Endothelial cell of umbilical vein (primary cell): ENCODE measurements around the gene FURIN. TPM values are rescaled to one million over a fixed set of nuclear protein-coding genes. Genes with fewer than 3 reads are reported as not detected.

ENCODE experiments used
- BruUV-seq: library from RNA; stranded (reverse); fragments of 400-500 nt; replicated peaks from 2 replicates; lab custom pipeline; 2021; lab: Mats Ljungman, UMichigan
- CTCF ChIA-PET: fragments of 300-600, 350-600 bp; sonication (Branson Sonifier 250); formaldehyde crosslinking; loops from one replicate; lab custom pipeline; 2021; ENCODE audit warnings: antibody characterized with exemption, inconsistent platforms; lab: Charles Lee
- POLR2A ChIA-PET: fragments of 300-600, 350-600 bp; sonication (Branson Sonifier 250); formaldehyde crosslinking; loops from one replicate; lab custom pipeline; 2021; ENCODE audit warnings: antibody characterized with exemption, inconsistent platforms; lab: Charles Lee
- DNase-seq: peaks from one replicate; pipeline ENCODE4 v3.0.0-alpha.2; 2011; ENCODE audit warnings: low read depth, low spot score
- FAIRE-seq: peaks from 2 replicates; lab custom pipeline; 2011; peaks lifted over from hg19 to GRCh38; lab: Jason Lieb, UNC
- H2AFZ ChIP-seq: 2 replicates; pipeline ENCODE4 v1.6.0; 2012; ENCODE audit warnings: low read depth, low read length, control low read depth, inconsistent platforms
- H3K27ac ChIP-seq: 2 replicates; pipeline ENCODE4 v1.5.1; 2011; ENCODE audit warnings: low read depth, mild to moderate bottlenecking, control low read depth, low read length, moderate library complexity; ENCODE audit not compliant: insufficient read depth
- H3K27me3 ChIP-seq, 2 experiments: 2 replicates each; pipeline versions ENCODE4 v1.6.0 to v1.6.1; 2011; ENCODE audit warnings: low read length in 2 of 2, mixed read lengths in 1 of 2; ENCODE audit not compliant: control insufficient read depth in 2 of 2, insufficient read depth in 2 of 2
- H3K36me3 ChIP-seq, 2 experiments: 2 replicates in 1 of 2; 3 replicates in 1 of 2; pipeline ENCODE4 v1.5.1; 2011; ENCODE audit warnings: low read length in 2 of 2, mild to moderate bottlenecking in 1 of 2, moderate library complexity in 1 of 2; ENCODE audit not compliant: control insufficient read depth in 2 of 2, insufficient read depth in 2 of 2; ENCODE audit errors: extremely low read depth in 1 of 2
- H3K4me1 ChIP-seq: 3 replicates; pipeline ENCODE4 v1.5.1; 2011; ENCODE audit warnings: mild to moderate bottlenecking, low read length; ENCODE audit not compliant: control insufficient read depth, insufficient read depth; ENCODE audit errors: extremely low read depth
- H3K4me2 ChIP-seq: 2 replicates; pipeline ENCODE4 v1.6.1; 2011; ENCODE audit warnings: low read length, control low read depth, mixed read lengths; ENCODE audit not compliant: insufficient read depth
- H3K4me3 ChIP-seq, 3 experiments: fragments of 200-600 bp in 1 of 3; sonication (generic), shearing (Covaris generic) in 1 of 3; replicated peaks in 1 of 3; 2 replicates each; pipeline ENCODE4 v1.5.1; 2011 to 2016; ENCODE audit warnings: control low read depth in 3 of 3, low read length in 3 of 3, mild to moderate bottlenecking in 2 of 3, inconsistent platforms in 1 of 3, low read depth in 1 of 3, moderate library complexity in 1 of 3; ENCODE audit not compliant: insufficient read depth in 1 of 3
- H3K79me2 ChIP-seq: 2 replicates; pipeline ENCODE4 v1.6.0; 2012; ENCODE audit warnings: low read length, inconsistent platforms; ENCODE audit not compliant: control insufficient read depth, insufficient read depth
- H3K9ac ChIP-seq: replicated peaks from 2 replicates; pipeline ENCODE3; 2011; ENCODE audit warnings: low read length, control low read depth; ENCODE audit not compliant: insufficient read depth; ENCODE audit errors: extremely low read depth
- H3K9me1 ChIP-seq: replicated peaks from 3 replicates; pipeline ENCODE4 v1.6.0; 2011; ENCODE audit warnings: mild to moderate bottlenecking, low read length; ENCODE audit not compliant: control insufficient read depth, insufficient read depth; ENCODE audit errors: extremely low read depth
- H3K9me3 ChIP-seq: replicated peaks from 2 replicates; pipeline ENCODE4 v1.5.1; 2012; ENCODE audit warnings: low read length, inconsistent platforms; ENCODE audit not compliant: control insufficient read depth, insufficient read depth
- H4K20me1 ChIP-seq: replicated peaks from 2 replicates; pipeline ENCODE3; 2011; ENCODE audit warnings: mild to moderate bottlenecking, low read length; ENCODE audit not compliant: control insufficient read depth, insufficient read depth; ENCODE audit errors: extremely low read depth
- EZH2 ChIP-seq: IDR thresholded peaks from 2 replicates; pipeline ENCODE4 v1.6.1; 2012; ENCODE audit warnings: borderline replicate concordance, low read depth, mild to moderate bottlenecking, moderate library complexity, low read length, inconsistent platforms; ENCODE audit not compliant: severe bottlenecking
- FOS ChIP-seq: IDR thresholded peaks from 2 replicates; pipeline ENCODE4 v1.6.1; 2011; ENCODE audit warnings: mild to moderate bottlenecking, low read length, moderate library complexity, borderline replicate concordance; ENCODE audit not compliant: insufficient read depth
- GATA2 ChIP-seq: IDR thresholded peaks from 2 replicates; pipeline ENCODE4 v1.7.0; 2011; ENCODE audit warnings: low read depth, mild to moderate bottlenecking, moderate library complexity, mixed read lengths, low read length; ENCODE audit not compliant: insufficient read length, insufficient read depth
- JUN ChIP-seq: IDR thresholded peaks from 2 replicates; pipeline ENCODE4 v1.6.1; 2011; ENCODE audit warnings: borderline replicate concordance, low read depth; ENCODE audit not compliant: insufficient read length, insufficient read depth
- MYC ChIP-seq: IDR thresholded peaks from one replicate; pipeline ENCODE4 v1.6.1; 2011; ENCODE audit warnings: mild to moderate bottlenecking, low read depth, low read length
- POLR2A ChIP-seq: IDR thresholded peaks from 2 replicates; pipeline ENCODE4 v1.6.1; 2012; ENCODE audit warnings: low read depth, mild to moderate bottlenecking, control low read depth, low read length
- POLR2AphosphoS5 ChIP-seq: IDR thresholded peaks from 2 replicates; pipeline ENCODE4 v1.6.1; 2012; ENCODE audit warnings: low read depth, mild to moderate bottlenecking, control low read depth, low read length, moderate library complexity; ENCODE audit not compliant: insufficient read depth
- dilution Hi-C: fragments of 300-500 bp; cut with MboI; formaldehyde crosslinking; loops from one replicate; pipeline ENCODE4 v1.15.0; 2019; ENCODE audit warnings: low sequenced_read_pairs; ENCODE audit not compliant: extremely low pct_ligation_motif_present
- intact Hi-C: fragments of 100-400 bp; cut with micrococcal nuclease; formaldehyde crosslinking; loops from one replicate; pipeline ENCODE4 v1.10.0; 2022
- polyA plus RNA-seq, 4 experiments: library from polyadenylated mRNA; depleted of rRNA in 3 of 4; stranded (reverse) in 3 of 4; unstranded in 1 of 4; fragments of >200 nt; gene quantifications; 2 replicates each; pipeline versions ENCODE4 v1.2.1 to v1.2.3, GENCODE V29; 2011 to 2012; ENCODE audit warnings: missing spikeins in 1 of 4
- total RNA-seq: library from RNA; stranded (reverse); gene quantifications from 2 replicates; pipeline ENCODE4 v1.2.3, GENCODE V29; 2021
- TF ChIP-seq, protein P1 (sequence below): IDR thresholded peaks from 2 replicates; pipeline ENCODE4 v1.6.1; 2011; ENCODE audit not compliant: insufficient read depth, insufficient read length
- TF ChIP-seq, protein P2 (sequence below), 2 donors: IDR thresholded peaks; 1 replicate in 1 of 2; 2 replicates in 1 of 2; pipeline ENCODE4 v1.5.1; 2011; ENCODE audit warnings: low read length in 2 of 2, mild to moderate bottlenecking in 2 of 2, moderate library complexity in 2 of 2, control low read depth in 1 of 2, inconsistent platforms in 1 of 2, low read depth in 1 of 2; ENCODE audit not compliant: insufficient read depth in 1 of 2; ENCODE audit errors: extremely low read depth in 1 of 2

FURIN gene
- total and polyA plus RNA-seq, 2 donors (not counting 3 experiments of a cell fraction or from before 2014, with no cell fraction given) = 77.4 to 131 TPM

DNA sequence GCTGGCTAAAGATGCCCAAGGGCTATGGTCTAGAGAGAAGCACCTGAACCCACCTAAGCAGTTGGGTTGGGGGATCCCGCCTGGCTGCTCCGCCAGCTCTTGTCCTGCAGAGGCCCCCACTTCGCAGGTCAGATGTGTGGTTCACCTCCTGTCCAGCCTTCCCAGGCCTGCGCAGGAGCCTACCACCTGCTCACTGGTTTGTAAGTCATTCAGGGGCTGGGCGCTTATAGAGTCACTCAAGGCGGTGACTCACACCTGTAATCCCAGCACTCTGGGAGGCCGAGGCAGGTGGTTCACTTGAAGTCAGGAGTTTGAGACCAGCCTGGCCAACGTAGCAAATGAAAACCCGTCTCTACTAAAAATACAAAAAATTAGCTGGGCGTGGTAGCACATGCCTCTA, 3.9 kb upstream of the FURIN start:
- H3K27me3 ChIP-seq = no peaks in the 10 kb centered on the region
- H3K27ac ChIP-seq = no peak overlapping the region
- no peaks in the 10 kb centered on the region for H3K36me3 ChIP-seq
- H3K79me2 ChIP-seq = no peaks in the 10 kb centered on the region
- FAIRE-seq (no peak), DNase-seq (no peak)
- TF ChIP-seq, protein P1, sequence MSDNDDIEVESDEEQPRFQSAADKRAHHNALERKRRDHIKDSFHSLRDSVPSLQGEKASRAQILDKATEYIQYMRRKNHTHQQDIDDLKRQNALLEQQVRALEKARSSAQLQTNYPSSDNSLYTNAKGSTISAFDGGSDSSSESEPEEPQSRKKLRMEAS = no peak
- TF ChIP-seq GATA2 (no peak), POLR2AphosphoS5 (no peak), FOS (no peak), MYC (no peak), POLR2A (no peak), JUN (no peak), EZH2 (no peak)
- TF ChIP-seq, protein P2, sequence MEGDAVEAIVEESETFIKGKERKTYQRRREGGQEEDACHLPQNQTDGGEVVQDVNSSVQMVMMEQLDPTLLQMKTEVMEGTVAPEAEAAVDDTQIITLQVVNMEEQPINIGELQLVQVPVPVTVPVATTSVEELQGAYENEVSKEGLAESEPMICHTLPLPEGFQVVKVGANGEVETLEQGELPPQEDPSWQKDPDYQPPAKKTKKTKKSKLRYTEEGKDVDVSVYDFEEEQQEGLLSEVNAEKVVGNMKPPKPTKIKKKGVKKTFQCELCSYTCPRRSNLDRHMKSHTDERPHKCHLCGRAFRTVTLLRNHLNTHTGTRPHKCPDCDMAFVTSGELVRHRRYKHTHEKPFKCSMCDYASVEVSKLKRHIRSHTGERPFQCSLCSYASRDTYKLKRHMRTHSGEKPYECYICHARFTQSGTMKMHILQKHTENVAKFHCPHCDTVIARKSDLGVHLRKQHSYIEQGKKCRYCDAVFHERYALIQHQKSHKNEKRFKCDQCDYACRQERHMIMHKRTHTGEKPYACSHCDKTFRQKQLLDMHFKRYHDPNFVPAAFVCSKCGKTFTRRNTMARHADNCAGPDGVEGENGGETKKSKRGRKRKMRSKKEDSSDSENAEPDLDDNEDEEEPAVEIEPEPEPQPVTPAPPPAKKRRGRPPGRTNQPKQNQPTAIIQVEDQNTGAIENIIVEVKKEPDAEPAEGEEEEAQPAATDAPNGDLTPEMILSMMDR (IDR thresholded peaks at IDR 0.05; ENCODE audit: extremely low read depth in 1 of 2, insufficient read depth in 1 of 2, low read depth in 1 of 2, low read length in 2 of 2) = no peak
- H3K9ac ChIP-seq = no peak overlapping the region
- no peak overlapping the region for H3K4me3 ChIP-seq
- no peaks in the 10 kb centered on the region for H3K9me1 ChIP-seq
- no TSS peak for BruUV-seq
- ChIA-PET POLR2A (no interaction called here), CTCF (interaction anchor here (1.0 kb wide), 1 partner anchor 22 kb away, joined by 3 read pairs; no protein-coding TSS in a partner anchor)
- no peaks in the 10 kb centered on the region for H4K20me1 ChIP-seq
- no peaks in the 10 kb centered on the region for H3K9me3 ChIP-seq
- dilution Hi-C loops = no loop called here
- intact Hi-C loops = no loop called here
- H3K4me1 ChIP-seq = peaks cover 8% of the 10 kb centered on the region
- H3K4me2 ChIP-seq = no peak overlapping the region
- H2AFZ ChIP-seq = no peak overlapping the region
